Activated gamma-delta T cell (primary cell): ENCODE data around the gene PKD1L1.
A peak's percentile ranks its signal among the peaks of the same experiment; 100 is the strongest.
"Not testable (repeated sequence)": the region's sequence is repeated elsewhere in the genome, so short reads cannot be mapped to it uniquely, and the experiment has no call there.

Experiments used
- DNase-seq: peaks from one replicate; lab custom pipeline; 2025; lab: John Stamatoyannopoulos, UW
- total RNA-seq, 2 donors: gene quantifications; one replicate each; lab custom pipeline; 2026; lab: John Stamatoyannopoulos, UW

The PKD1L1 gene
- 1.9 to 3.7 reads per million in 2 donors for total RNA-seq

GRCh38 chr7:47948141-47948790, at the start of gene PKD1L1:
Gene PKD1L1 (minus strand): TSS chr7:47948466. CDS start chr7:47948440, 26 bp downstream.
- DNase-seq = no peak

- DNase-seq = no peak
Observed at GRCh38 chr7:47992446-47992845, 44.2 kb upstream of the PKD1L1 start.

GRCh38 chr7:47991741-47992311, 43.6 kb upstream of the PKD1L1 start:
- peak; percentile 69 for DNase-seq

- DNase-seq = no peak
Observed at GRCh38 chr7:47991270-47991669, 43.0 kb upstream of the PKD1L1 start.

- no peak for DNase-seq
Observed at GRCh38 chr7:47990592-47990991, 42.3 kb upstream of the PKD1L1 start.

GRCh38 chr7:47989607-47990400, 41.5 kb upstream of the PKD1L1 start:
- DNase-seq = not testable (repeated sequence)

GRCh38 chr7:47988496-47989386, 40.5 kb upstream of the PKD1L1 start:
- DNase-seq = no peak

GRCh38 chr7:47982610-47983009, 34.3 kb upstream of the PKD1L1 start:
- no peak for DNase-seq

- not testable (repeated sequence) for DNase-seq
Observed at GRCh38 chr7:47980648-47981047, 32.4 kb upstream of the PKD1L1 start.

- no peak for DNase-seq
Observed at GRCh38 chr7:47979832-47980181, 31.5 kb upstream of the PKD1L1 start.

- DNase-seq = peak; percentile 78
Observed at GRCh38 chr7:47979145-47979831, 31.0 kb upstream of the PKD1L1 start, which contains the start of gene HUS1. Gene HUS1 (minus strand): TSS chr7:47979615. CDS start chr7:47979519, 96 bp downstream.

- DNase-seq = no peak
Observed at GRCh38 chr7:47978790-47979144, 30.5 kb upstream of the PKD1L1 start.

GRCh38 chr7:47973739-47974138, 25.5 kb upstream of the PKD1L1 start:
- DNase-seq = no peak

GRCh38 chr7:47970761-47971160, 22.5 kb upstream of the PKD1L1 start:
- no peak for DNase-seq

GRCh38 chr7:47968847-47969774, 20.8 kb upstream of the PKD1L1 start:
- no peak for DNase-seq

GRCh38 chr7:47967708-47968107, 19.4 kb upstream of the PKD1L1 start:
- DNase-seq = no peak

GRCh38 chr7:47967123-47967522, 18.9 kb upstream of the PKD1L1 start:
- no peak for DNase-seq

- no peak for DNase-seq
Observed at GRCh38 chr7:47965456-47965855, 17.2 kb upstream of the PKD1L1 start.

- DNase-seq = no peak
Observed at GRCh38 chr7:47962262-47962661, 14.0 kb upstream of the PKD1L1 start.

GRCh38 chr7:47957156-47957555, 8.9 kb upstream of the PKD1L1 start:
- DNase-seq = no peak
